PC-9 (cell line): Measurements from ENCODE around the gene LDLRAD3. TPM values are rescaled to one million over a fixed set of nuclear protein-coding genes. Genes with fewer than 3 reads are reported as not detected.

Source experiments
- BruUV-seq: library from RNA; stranded (reverse); fragments of 400-500 nt; replicated peaks from 2 replicates; lab custom pipeline; 2021; lab: Mats Ljungman, UMichigan
- CTCF ChIA-PET: fragments of 300-600 bp; sonication (Branson Sonifier 250); formaldehyde crosslinking; loops from one replicate; lab custom pipeline; 2022; ENCODE audit warnings: antibody characterized with exemption; lab: Charles Lee
- POLR2A ChIA-PET: fragments of 300-600 bp; sonication (Branson Sonifier 250); formaldehyde crosslinking; loops from one replicate; lab custom pipeline; 2022; ENCODE audit warnings: antibody characterized with exemption; ENCODE audit not compliant: unreplicated experiment; lab: Charles Lee
- DNase-seq, 2 experiments: peaks; one replicate each; pipeline versions ENCODE4 v3.0.0 to v3.0.0-alpha.2; 2015 to 2022; ENCODE audit warnings: mixed read lengths in 1 of 2
- H2AFZ ChIP-seq: fragments of 200-600 bp; sonication (generic); 2 replicates; pipeline ENCODE4 v1.8.1; 2017; ENCODE audit warnings: antibody characterized with exemption
- H3F3A ChIP-seq: fragments of 200-600 bp; sonication (generic); 2 replicates; pipeline ENCODE4 v1.8.1; 2017; ENCODE audit warnings: antibody characterized with exemption, mild to moderate bottlenecking, low read depth; ENCODE audit not compliant: insufficient read depth
- H3K27ac ChIP-seq: fragments of 200-600 bp; sonication (generic); 2 replicates; pipeline ENCODE4 v1.6.1; 2016; ENCODE audit warnings: mixed run types
- H3K27me3 ChIP-seq: fragments of 200-600 bp; sonication (generic); 2 replicates; pipeline ENCODE4 v1.6.1; 2016; ENCODE audit warnings: low read depth, mixed run types; ENCODE audit not compliant: insufficient read depth
- H3K36me3 ChIP-seq: fragments of 200-600 bp; sonication (generic); 2 replicates; pipeline ENCODE4 v1.6.1; 2016; ENCODE audit warnings: low read depth, mixed run types
- H3K4me1 ChIP-seq: fragments of 200-600 bp; sonication (generic); replicated peaks from 2 replicates; pipeline ENCODE4 v1.6.1; 2016; ENCODE audit warnings: mixed run types; ENCODE audit not compliant: insufficient read depth
- H3K4me2 ChIP-seq: fragments of 200-600 bp; sonication (generic); 2 replicates; pipeline ENCODE4 v1.6.1; 2017; ENCODE audit warnings: mixed run types
- H3K4me3 ChIP-seq: fragments of 200-600 bp; sonication (generic); 2 replicates; pipeline ENCODE4 v1.6.1; 2016; ENCODE audit warnings: mixed run types
- H3K79me2 ChIP-seq: fragments of 200-600 bp; sonication (generic); 2 replicates; pipeline ENCODE4 v1.6.1; 2017; ENCODE audit warnings: low read depth, mixed run types
- H3K9me2 ChIP-seq: fragments of 200-600 bp; sonication (generic); 2 replicates; pipeline ENCODE4 v1.8.1; 2017; ENCODE audit warnings: mild to moderate bottlenecking; ENCODE audit not compliant: insufficient read depth
- H3K9me3 ChIP-seq: fragments of 200-600 bp; sonication (generic); 2 replicates; pipeline ENCODE4 v1.8.1; 2016; ENCODE audit warnings: low read depth; ENCODE audit not compliant: insufficient read depth
- H4K20me1 ChIP-seq: fragments of 200-600 bp; sonication (generic); 2 replicates; pipeline ENCODE4 v1.8.1; 2017; ENCODE audit not compliant: insufficient read depth
- EZH2 ChIP-seq: fragments of 200-600 bp; sonication (generic); IDR thresholded peaks from 2 replicates; pipeline ENCODE4 v1.8.0; 2017; ENCODE audit warnings: antibody characterized with exemption, low read depth
- intact Hi-C: fragments of 100-400 bp; cut with micrococcal nuclease; formaldehyde crosslinking; loops from one replicate; pipeline ENCODE4 v1.10.0; 2022; ENCODE audit not compliant: unreplicated experiment
- total RNA-seq: library from RNA; stranded (reverse); gene quantifications from 2 replicates; pipeline ENCODE4 v1.2.3, GENCODE V29; 2021
- TF ChIP-seq, protein P1 (sequence below): fragments of 200-600 bp; sonication (generic); conservative IDR thresholded peaks from 2 replicates; pipeline ENCODE4 v1.6.1; 2017; ENCODE audit warnings: mixed run types, antibody characterized with exemption, mild to moderate bottlenecking, moderate library complexity

Gene LDLRAD3
- total RNA-seq, 1 experiment from 2014 or later = 15.9 TPM

- H2AFZ ChIP-seq = no peak overlapping the region
- H3K36me3 ChIP-seq = no peaks in the 10 kb centered on the region
- no peak overlapping the region for H3K4me2 ChIP-seq
- ChIA-PET CTCF (no interaction called here), POLR2A (no interaction called here)
- no peaks in the 10 kb centered on the region for H3K9me2 ChIP-seq
- no peaks in the 10 kb centered on the region for H4K20me1 ChIP-seq
- H3K27me3 ChIP-seq = no peaks in the 10 kb centered on the region
- TF ChIP-seq EZH2 = no peak
- TF ChIP-seq, protein P1, sequence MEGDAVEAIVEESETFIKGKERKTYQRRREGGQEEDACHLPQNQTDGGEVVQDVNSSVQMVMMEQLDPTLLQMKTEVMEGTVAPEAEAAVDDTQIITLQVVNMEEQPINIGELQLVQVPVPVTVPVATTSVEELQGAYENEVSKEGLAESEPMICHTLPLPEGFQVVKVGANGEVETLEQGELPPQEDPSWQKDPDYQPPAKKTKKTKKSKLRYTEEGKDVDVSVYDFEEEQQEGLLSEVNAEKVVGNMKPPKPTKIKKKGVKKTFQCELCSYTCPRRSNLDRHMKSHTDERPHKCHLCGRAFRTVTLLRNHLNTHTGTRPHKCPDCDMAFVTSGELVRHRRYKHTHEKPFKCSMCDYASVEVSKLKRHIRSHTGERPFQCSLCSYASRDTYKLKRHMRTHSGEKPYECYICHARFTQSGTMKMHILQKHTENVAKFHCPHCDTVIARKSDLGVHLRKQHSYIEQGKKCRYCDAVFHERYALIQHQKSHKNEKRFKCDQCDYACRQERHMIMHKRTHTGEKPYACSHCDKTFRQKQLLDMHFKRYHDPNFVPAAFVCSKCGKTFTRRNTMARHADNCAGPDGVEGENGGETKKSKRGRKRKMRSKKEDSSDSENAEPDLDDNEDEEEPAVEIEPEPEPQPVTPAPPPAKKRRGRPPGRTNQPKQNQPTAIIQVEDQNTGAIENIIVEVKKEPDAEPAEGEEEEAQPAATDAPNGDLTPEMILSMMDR = no peak
- H3K79me2 ChIP-seq = no peaks in the 10 kb centered on the region
- H3K9me3 ChIP-seq = no peaks in the 10 kb centered on the region
- H3K4me1 ChIP-seq = no peaks in the 10 kb centered on the region
- BruUV-seq = no TSS peak
- H3K4me3 ChIP-seq = no peak overlapping the region
- no peaks in the 10 kb centered on the region; the same call in 1 of the 2 replicates for H3F3A ChIP-seq
- DNase-seq = no peak
- intact Hi-C loops = no loop called here
- no peak overlapping the region for H3K27ac ChIP-seq
These were observed 221.9 kb downstream of the LDLRAD3 start for GRCh38 chr11:36165621-36166397.

- no peaks in the 10 kb centered on the region for H3K9me3 ChIP-seq
- no peaks in the 10 kb centered on the region for H3K36me3 ChIP-seq
- H3K27ac ChIP-seq = no peak overlapping the region
- no peak overlapping the region for H3K4me2 ChIP-seq
- H3K9me2 ChIP-seq = no peaks in the 10 kb centered on the region
- no peak overlapping the region for H3K4me3 ChIP-seq
- no TSS peak for BruUV-seq
- CTCF ChIA-PET = no interaction called here
- DNase-seq = no peak
- H3K79me2 ChIP-seq = no peaks in the 10 kb centered on the region
- H4K20me1 ChIP-seq = no peaks in the 10 kb centered on the region
- TF ChIP-seq, protein P1 = no peak
- no peak for TF ChIP-seq EZH2
- POLR2A ChIA-PET = interaction anchor here (0.6 kb wide), 1 partner anchor 14 kb away, joined by 3 read pairs; no protein-coding TSS in a partner anchor
- no peaks in the 10 kb centered on the region; the same call in 1 of the 2 replicates for H3F3A ChIP-seq
- H3K4me1 ChIP-seq = no peaks in the 10 kb centered on the region
- H2AFZ ChIP-seq = no peak overlapping the region
- no peaks in the 10 kb centered on the region for H3K27me3 ChIP-seq
- intact Hi-C loops = no loop called here
These were observed 223.2 kb downstream of the LDLRAD3 start for GRCh38 chr11:36167073-36167472.

DNA sequence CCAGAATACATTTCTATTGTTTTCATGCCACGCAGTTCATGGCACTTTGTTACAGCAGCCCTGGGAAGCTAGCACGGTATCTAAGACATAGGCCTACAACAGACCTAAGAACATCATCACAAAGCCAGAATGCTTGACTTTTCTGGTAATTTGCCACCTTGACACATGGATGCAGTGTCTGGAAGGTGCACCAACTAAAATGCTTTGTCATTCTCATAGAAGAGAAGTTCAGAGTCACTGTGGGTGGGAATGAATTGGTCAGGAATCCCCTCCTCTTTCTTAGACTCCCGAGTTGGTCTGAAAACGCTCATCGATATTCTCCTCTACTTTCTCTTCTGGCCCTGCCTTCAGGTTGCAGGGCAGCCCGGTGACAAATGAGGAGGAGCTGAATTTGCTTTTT, 223.9 kb downstream of the LDLRAD3 start:
- Histone ChIP-seq H3K27me3 (no peaks in the 10 kb centered on the region), H3F3A (no peaks in the 10 kb centered on the region; the same call in 1 of the 2 replicates), H4K20me1 (no peaks in the 10 kb centered on the region), H3K9me3 (no peaks in the 10 kb centered on the region), H2AFZ (no peak overlapping the region), H3K36me3 (no peaks in the 10 kb centered on the region), H3K9me2 (no peaks in the 10 kb centered on the region), H3K27ac (no peak overlapping the region), H3K4me2 (no peak overlapping the region), H3K4me1 (no peaks in the 10 kb centered on the region), H3K4me3 (no peak overlapping the region), H3K79me2 (no peaks in the 10 kb centered on the region)
- DNase-seq = no peak
- BruUV-seq = no TSS peak
- intact Hi-C loops = no loop called here
- TF ChIP-seq EZH2 = no peak
- TF ChIP-seq, protein P1 = no peak
- ChIA-PET CTCF (no interaction called here), POLR2A (interaction anchor here (0.6 kb wide), 1 partner anchor 13 kb away, joined by 3 read pairs; no protein-coding TSS in a partner anchor)
